HG03558 (cell line): ENCODE measurements around the gene POLR3GL.

Experiments
- ATAC-seq: cut with Tn5 transposase; IDR thresholded peaks from one replicate; pipeline ENCODE4 v1.9.1; 2021; ENCODE audit warnings: moderate number of reproducible peaks; ENCODE audit not compliant: unreplicated experiment; ENCODE audit errors: extremely low read depth

POLR3GL gene

DNA sequence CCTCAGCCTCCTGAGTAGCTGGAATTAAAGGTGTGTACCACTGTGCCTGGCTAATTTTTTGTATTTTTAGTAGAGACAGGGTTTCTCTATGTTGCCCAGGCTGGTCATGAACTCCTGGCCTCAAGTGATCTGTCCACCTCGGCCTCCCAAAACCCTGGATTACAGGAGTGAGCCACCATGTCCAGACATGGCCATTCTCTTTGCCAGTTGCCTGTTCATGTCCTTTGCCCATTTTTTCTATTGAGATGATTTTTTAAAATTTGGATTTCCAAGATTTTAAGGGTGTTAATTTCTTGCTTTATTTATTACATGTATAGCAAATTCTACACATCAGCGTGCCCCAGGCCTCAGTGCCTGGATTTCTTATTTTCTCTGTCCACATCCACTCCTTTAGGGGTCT is 2.8 kb downstream of the POLR3GL start:
- ATAC-seq: no peak

DNA sequence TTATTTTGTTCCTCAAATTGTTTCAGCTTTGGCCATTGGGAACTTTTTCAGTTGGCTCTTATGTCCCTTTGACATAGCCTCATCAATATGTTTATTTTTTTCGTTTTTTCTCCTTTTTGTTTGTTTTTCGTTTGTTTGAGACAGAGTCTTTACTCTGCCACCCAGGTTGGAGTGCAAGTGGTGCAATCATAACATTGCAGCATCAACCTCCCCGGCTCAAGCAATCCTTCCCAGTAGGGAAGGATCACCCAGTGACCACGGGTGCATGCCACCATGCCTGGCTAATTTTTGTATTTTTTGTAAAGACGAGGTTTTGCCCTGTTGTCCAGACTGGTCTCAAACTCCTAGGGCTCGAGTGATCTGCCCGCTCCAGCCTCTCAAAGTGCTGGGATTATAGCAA is 8.1 kb downstream of the POLR3GL start:
- no peak for ATAC-seq

- no peak for ATAC-seq
These were observed 10.2 kb downstream of the POLR3GL start for GRCh38 chr1:145974721-145975120.

DNA sequence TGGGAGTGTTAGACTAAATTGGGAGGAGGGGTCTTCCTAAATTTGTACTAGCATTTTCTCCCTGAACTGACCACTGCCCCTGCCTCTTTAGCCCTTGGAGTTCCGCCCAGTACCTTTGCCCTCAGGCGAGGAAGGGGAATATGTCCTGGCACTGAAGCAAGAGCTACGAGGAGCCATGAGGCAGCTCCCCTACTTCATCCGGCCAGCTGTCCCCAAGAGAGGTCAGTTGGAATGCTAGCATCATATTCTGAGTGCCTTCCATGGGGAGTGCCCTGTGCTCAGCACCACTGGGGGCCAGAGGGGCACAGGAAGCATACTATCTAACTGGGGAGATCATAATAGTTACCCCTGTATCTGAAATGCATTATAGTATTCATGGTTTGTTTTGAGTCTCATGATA is 10.7 kb downstream of the POLR3GL start:
- ATAC-seq: no peak

DNA sequence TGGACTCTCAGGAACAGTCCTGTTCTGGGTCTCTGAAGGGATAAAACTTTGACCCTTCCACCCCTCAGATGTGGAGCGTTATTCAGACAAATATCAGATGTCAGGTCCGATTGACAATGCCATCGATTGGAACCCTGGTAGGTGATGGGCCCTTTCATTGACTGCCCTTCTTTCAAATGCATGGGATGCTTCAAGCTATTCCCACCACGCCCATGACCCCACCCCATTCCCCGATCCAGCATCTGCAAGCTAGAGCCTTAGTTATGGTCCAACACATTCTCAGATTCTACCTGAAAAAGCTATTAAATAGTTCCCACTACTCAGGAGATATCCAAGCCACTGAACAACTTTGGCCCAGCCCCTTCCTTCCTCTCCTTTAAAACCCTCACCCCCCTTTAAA is 12.5 kb downstream of the POLR3GL start:
- ATAC-seq: no peak

- ATAC-seq: no peak
These were observed 13.3 kb downstream of the POLR3GL start for GRCh38 chr1:145977486-145978470.

- ATAC-seq: no peak
These were observed 14.0 kb downstream of the POLR3GL start for GRCh38 chr1:145978471-145978853.

DNA sequence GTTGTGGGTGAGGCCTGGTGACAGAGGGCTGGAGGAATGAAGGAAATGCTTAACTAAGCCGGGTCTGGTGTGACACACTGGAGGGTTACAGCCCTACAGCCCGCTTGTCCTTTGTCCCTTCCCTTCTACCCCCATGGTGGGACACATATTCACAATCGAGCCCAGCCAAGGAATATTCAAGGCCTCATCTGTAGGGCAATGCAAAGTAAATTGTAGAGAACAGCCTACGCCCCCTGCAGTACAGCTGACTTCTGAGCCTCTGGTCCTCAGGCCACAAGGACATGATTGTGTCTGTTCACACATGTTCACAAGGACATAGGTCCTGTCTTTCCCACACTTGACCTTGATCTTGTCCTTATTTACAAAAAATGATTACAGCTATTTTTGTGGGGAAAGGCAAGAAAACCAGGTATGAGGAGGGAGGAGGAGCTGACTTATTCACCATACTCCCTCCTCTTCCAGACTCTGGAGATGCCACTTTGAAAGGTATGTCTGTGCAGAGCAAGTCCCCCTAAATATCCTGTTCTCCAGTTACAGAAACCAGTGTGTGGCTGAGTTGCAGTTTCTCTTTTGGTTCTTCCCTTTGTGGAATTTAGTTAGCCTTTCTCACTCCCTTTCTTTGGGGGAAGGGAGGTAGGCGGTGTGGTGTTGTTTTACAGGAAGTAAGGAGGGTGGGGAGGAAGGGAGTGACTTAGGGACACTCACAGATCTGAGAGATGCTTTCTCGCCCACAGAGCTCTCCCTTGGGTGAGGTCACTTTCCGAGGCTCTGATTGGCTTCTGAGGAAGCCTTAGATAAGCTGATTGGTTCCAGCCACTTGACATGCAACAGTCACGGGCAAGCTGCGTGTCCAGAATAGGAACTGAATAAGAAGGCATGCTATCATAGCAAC is 14.6 kb downstream of the POLR3GL start:
- ATAC-seq: peak; percentile 86

DNA sequence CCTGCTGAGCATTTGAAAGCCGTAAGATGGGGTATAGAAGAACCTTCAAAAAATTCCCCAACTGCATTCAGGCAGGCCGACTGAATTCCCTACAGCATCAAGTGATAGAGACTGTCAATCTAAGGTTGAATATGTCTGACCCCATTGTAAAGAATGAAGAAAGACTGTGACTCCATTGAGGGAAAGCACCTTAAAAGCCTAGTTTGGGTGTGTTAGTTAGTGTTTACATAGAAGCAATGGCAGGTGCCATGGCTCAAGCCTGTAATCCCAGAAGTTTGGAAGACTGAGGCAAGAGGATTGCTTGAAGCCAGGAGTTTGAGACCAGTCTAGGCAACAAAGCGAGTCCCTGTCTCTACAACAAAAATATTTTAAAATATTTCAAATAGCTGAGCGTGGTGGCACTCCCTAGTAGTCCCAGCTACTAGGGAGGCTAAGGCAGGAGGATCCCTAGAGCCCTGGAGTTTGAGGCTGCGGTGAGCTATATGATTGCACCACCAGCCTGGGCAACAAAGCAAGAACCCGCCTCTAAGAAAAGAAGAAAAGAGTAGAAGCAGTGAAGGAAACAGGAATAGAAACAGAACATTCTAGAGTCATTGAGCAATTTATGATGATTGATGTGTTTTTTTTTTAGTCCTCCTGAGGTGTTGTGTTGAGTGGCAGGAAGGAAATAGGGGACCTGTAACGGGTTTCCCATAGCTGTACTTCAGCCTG is 15.4 kb downstream of the POLR3GL start:
- ATAC-seq: no peak

GRCh38 chr1:145980457-145980994 is 16.0 kb downstream of the POLR3GL start:
- ATAC-seq: no peak

- ATAC-seq: no peak
These were observed 17.7 kb downstream of the POLR3GL start for GRCh38 chr1:145982010-145982723.

DNA sequence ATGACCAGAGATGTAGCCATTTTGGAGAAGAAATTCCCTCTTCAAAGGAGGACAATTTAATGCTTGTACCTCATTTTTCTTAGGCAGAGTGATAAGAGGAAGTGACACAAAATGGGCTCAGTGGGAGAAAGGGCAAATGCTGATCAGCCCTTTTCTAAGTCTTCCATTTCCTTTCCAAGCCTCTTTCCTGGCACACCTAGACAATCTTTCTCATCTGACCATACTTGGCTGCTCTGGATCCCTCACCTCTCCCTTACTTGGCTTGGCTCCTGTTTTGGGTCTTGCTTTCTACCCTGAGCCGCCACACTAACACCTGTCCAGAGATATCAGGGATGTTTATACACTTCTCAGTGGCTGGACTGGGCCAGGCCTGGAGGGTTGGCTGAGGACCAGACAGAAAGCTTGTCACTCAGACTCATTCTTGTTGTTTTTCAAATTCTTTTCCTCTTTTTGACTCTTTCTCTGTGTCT is 18.8 kb downstream of the POLR3GL start:
- ATAC-seq: no peak

DNA sequence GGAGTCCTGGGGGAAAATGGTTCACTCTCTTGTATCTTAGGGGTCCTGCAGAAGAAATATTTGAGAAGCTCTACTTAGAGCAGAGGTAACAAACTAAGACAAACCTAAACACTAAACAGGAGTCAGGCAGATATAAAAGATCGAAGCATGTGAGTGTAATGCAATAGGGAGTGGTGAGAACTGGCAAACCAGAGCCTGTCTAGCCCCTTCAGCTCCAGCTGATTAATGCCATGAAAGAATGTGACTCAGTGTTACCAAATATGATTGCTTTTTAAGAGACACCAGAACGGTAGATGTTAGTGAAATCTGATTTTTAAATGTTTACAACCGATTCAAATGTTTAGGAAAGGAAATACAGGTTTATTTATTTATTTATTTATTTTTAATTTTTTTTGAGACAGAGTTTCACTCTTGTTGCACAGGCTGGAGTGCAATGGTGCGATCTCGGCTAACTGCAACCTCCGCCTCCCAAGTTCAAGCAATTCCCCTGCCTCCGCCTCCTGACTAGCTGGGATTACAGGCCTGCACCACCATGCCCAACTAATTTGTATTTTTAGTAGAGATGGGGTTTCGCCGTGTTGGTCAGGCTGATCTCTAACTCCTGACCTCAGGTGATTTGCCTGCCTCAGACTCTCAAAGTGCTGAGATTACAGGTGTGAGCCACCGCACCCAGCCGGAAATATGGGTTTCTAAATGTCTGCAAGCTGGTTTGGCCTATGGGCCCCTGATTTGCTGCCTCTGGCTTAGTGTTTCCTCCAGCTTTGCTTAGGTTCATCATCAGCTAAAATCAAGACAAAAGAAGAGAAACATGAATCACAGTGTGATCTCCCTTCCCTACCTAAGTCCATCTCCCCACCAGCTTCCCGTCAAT is 19.7 kb downstream of the POLR3GL start:
- ATAC-seq: no peak

- no peak for ATAC-seq
These were observed 20.6 kb downstream of the POLR3GL start for GRCh38 chr1:145985129-145985501.

DNA sequence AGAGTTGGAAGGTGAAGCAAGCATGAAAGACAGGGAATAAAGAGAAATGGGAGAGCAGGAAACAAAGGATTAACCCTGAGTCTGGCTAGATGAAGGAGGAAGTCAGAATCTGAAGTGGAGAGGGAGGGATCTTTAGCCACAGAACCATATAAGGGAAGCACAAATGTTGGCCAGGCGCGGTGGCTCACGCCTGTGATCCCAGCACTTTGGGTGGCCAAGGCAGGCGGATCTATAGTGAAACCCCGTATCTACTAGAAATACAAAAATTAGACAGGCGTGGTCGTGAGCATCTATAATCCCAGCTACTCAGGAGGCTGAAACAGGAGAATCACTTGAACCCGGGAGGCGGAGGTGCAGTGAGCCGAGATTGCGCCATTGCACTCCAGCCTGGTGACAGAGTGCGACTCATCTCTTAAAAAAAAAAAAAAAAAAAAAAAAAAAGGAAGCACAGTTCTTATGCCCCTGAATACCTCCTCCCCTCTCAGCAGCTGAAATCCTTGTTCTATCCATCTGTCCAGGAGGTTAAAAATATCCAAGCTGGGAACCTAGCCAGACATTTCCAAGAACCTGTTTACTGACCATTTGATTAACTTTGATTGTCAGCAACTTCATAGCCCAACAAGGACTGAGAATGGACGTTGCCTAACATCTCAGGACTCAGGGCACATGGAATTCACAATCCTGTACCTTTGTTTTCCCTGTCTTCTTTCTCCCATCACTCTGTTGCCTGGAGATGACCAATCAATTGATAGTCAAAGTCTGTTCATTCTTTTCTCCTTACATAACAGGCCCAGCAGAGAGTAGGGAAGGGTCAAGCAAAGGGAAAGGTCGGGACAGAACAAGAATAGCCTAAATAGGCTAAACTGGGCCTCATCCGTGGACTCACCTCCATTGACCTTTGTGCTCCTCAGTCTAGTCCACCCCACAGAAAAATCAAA is 21.3 kb downstream of the POLR3GL start:
- no peak for ATAC-seq

- ATAC-seq: no peak
These were observed 22.1 kb downstream of the POLR3GL start for GRCh38 chr1:145986551-145986950.

DNA sequence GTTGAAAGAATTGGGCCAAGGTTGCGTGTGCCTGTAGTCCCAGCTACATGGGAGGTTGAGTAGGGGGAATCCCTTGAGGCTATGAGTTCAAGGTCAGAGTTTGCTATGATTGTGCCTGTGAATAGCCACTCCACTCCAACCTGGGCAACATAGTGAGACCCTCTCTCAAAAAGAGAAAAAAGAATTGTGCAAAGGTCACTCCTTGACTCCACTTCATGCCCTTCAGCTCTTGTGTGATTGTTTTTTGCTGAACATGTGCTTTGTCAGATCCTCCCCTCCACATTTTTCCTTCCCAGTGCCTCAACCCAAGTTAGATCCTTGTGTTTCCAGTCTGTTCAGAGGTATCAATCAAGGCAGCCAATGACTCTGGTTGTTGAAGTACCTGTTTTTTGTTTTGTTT is 23.4 kb downstream of the POLR3GL start:
- ATAC-seq: no peak

GRCh38 chr1:145988773-145989172 is 24.3 kb downstream of the POLR3GL start:
- no peak for ATAC-seq
